BE2C (cell line): ENCODE results near the gene AKR1C2.
"Not testable (repeated sequence)": the region's sequence is repeated elsewhere in the genome, so short reads cannot be mapped to it uniquely, and the experiment has no call there.

Experiments used
- DNase-seq: peaks from one replicate; pipeline ENCODE4 v3.0.0-alpha.2; 2020
- H3K27me3 ChIP-seq: fragments of 250-450 bp; sonication (Bioruptor Pico); 2 replicates; pipeline ENCODE4 v1.5.1; 2020; ENCODE audit warnings: mild to moderate bottlenecking
- H3K36me3 ChIP-seq: fragments of 250-450 bp; sonication (Bioruptor Pico); 2 replicates; pipeline ENCODE4 v1.5.1; 2020; ENCODE audit warnings: mild to moderate bottlenecking
- H3K4me1 ChIP-seq: fragments of 250-450 bp; sonication (Bioruptor Pico); 2 replicates; pipeline ENCODE4 v1.5.1; 2020
- H3K4me3 ChIP-seq: 2 replicates; pipeline ENCODE4 v1.5.1; 2011; ENCODE audit warnings: low read depth, low read length
- H3K9me3 ChIP-seq: fragments of 250-450 bp; sonication (Bioruptor Pico); 2 replicates; pipeline ENCODE4 v1.5.1; 2020
- TF ChIP-seq, protein P1 (sequence below): IDR thresholded peaks from 2 replicates; pipeline ENCODE4 v1.5.1; 2012; ENCODE audit warnings: mild to moderate bottlenecking, low read depth, low read length

Gene AKR1C2

DNA sequence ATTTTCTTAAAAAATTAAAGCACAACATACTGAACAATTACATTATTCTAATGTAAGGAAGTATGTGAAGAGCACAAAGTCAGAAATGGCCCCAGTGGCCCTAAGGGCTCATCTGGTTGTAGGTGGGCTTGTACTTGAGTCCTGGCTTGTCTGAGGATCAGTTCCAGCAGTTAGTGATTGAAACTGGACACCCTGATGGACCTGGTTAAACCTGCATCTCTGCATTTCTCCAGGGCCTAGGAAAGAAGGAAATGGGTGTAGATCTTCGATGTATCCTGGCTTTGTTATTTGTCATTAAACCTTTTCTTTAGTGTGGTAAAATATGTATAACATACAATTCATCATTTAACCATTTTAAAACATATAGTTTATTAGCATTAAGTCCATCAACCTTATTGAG, 9.7 kb upstream of the AKR1C2 start:
- Histone ChIP-seq H3K4me1 (no peaks in the 10 kb centered on the region), H3K36me3 (no peaks in the 10 kb centered on the region), H3K9me3 (no peaks in the 10 kb centered on the region), H3K4me3 (no peak overlapping the region), H3K27me3 (no peaks in the 10 kb centered on the region)
- no peak for DNase-seq
- TF ChIP-seq, protein P1, sequence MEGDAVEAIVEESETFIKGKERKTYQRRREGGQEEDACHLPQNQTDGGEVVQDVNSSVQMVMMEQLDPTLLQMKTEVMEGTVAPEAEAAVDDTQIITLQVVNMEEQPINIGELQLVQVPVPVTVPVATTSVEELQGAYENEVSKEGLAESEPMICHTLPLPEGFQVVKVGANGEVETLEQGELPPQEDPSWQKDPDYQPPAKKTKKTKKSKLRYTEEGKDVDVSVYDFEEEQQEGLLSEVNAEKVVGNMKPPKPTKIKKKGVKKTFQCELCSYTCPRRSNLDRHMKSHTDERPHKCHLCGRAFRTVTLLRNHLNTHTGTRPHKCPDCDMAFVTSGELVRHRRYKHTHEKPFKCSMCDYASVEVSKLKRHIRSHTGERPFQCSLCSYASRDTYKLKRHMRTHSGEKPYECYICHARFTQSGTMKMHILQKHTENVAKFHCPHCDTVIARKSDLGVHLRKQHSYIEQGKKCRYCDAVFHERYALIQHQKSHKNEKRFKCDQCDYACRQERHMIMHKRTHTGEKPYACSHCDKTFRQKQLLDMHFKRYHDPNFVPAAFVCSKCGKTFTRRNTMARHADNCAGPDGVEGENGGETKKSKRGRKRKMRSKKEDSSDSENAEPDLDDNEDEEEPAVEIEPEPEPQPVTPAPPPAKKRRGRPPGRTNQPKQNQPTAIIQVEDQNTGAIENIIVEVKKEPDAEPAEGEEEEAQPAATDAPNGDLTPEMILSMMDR = no peak

DNA sequence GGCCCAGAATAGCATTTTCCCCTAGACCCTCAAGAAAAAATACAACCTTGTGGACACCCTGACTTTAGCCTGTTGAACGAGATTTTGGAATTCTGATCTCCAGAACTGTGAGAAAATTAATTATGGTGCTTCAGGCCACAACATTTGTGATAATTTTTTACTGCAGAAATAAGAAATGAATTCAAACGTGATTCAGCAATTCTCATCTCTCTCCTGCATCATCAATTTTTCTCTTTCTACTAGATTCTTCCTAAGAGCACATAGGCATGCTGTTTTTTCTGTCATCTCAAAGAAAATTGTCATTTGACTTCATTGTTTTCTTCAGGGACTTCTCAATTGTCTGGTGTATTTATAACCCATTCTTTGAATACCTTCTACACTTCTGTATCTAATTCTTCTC, 8.9 kb upstream of the AKR1C2 start:
- no peak overlapping the region for H3K4me3 ChIP-seq
- no peaks in the 10 kb centered on the region for H3K9me3 ChIP-seq
- H3K4me1 ChIP-seq = no peaks in the 10 kb centered on the region
- no peaks in the 10 kb centered on the region for H3K27me3 ChIP-seq
- H3K36me3 ChIP-seq = no peaks in the 10 kb centered on the region
- TF ChIP-seq, protein P1 = no peak
- no peak for DNase-seq

DNA sequence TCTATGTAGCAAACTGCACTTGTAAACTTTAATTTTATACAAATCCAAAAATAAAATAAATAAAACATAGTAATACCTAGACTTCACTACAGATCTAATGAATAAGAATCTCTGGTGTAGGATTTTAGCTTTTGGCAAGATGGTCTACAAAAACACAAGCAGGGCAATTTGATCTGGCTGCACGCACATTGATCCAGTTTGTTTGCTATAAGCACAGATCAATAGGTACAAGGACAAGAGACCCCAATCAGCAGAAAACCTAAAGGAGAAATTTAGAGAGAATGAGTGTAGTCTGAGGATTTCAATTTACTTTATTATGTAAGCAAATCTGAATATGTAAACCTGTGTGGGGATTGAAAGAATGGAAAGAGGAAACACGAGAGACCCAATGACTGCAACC, 7.7 kb upstream of the AKR1C2 start:
- H3K36me3 ChIP-seq, H3K4me1 ChIP-seq, DNase-seq, H3K9me3 ChIP-seq, H3K27me3 ChIP-seq, H3K4me3 ChIP-seq: not testable (repeated sequence)

DNA sequence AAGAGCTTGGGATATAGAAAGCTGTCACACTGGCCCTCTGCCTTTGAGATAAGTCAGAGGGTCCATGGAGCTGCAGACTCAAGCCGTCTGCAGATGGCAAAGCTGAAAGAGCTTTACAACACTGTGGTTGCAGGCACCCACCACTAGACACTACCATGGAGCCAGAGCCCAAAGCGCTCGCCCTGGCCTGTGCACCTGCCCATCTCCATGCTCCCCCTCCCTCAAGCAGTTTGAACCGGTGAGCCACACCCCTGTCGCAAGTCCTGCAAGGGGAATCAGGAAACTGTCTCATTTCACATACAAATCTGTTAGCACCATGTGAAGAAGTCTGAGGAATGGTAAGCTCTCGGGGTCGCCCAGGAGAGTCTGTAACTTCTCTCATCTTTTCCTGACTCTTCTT, 6.4 kb upstream of the AKR1C2 start:
- H3K9me3 ChIP-seq, H3K4me1 ChIP-seq: not testable (repeated sequence)

DNA sequence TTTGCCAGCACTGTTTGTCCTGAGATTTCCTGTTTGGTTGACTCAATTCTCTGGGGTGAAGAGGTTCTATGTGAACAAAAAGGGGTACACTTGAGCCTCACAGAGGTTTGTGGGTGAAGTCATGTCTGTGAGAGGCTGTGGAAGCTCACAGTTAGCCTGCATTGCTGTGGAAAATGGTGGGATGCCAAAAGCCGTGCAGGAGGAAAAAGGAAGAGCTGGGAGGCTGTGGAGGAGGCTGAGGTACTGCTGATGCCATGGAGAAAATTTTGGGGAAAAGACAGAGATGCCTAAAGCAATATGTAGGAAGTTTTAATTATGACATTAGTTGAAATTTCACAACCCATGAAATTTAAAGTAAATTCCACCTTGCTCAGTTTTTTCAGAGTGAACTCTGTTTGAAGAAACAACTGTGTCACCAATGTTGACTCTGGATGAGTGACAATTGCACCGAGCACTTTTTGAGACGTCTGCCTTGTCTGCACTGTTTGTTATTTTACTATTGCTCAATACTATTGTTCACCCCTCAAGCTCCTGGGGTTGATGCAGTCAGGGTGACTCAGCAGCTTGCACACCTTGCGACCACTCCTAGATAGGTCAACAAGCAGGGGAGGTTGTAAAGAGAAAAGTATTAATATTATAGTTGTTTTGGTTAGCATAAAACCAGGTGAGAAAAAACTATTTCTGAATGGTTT, 5.3 kb upstream of the AKR1C2 start:
- H3K9me3 ChIP-seq, H3K4me3 ChIP-seq, DNase-seq, H3K36me3 ChIP-seq, H3K27me3 ChIP-seq, H3K4me1 ChIP-seq: not testable (repeated sequence)

More for the DNA sequence above, 6.4 kb upstream of the AKR1C2 start:
- H3K36me3 ChIP-seq, DNase-seq, H3K4me3 ChIP-seq, H3K27me3 ChIP-seq: not testable (repeated sequence)

DNA sequence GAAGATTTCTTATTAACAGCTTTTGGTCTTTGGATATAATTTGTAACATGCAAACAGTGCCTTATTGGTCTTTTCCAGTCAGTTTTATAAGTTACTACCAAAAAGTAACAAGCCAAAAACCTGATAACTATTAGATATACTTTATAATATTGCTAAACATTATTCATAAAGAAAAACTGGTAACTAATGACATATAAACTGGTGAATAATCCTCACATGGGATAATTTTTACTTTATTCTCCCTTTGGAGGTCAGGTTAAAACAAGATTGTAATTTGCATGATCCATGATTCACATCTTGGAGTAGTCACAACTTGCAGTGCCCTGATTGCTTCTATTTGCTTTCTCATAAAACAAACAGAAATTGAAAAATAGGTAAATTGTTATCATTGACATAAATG, 844 bp upstream of the AKR1C2 start:
- DNase-seq, H3K9me3 ChIP-seq, H3K27me3 ChIP-seq, H3K36me3 ChIP-seq, H3K4me3 ChIP-seq, H3K4me1 ChIP-seq: not testable (repeated sequence)

DNA sequence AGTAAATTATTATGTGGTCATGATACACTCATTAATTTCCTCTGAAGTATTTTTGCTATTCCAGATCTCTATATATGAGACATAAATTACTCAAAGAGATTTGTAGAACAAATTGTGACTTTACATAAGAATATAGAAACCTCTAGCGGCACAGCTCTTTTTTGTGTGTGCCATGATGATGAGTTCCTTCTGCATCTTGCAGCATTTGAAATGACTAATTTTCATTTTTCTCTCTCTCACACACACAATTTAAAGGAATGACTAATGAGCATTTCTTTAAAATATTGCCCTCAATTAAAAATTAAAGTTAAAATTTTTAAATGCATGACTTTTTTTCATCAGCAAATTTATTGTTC, 351 bp upstream of the AKR1C2 start:
- not testable (repeated sequence) for H3K4me3 ChIP-seq, H3K27me3 ChIP-seq, H3K36me3 ChIP-seq, DNase-seq, H3K9me3 ChIP-seq, H3K4me1 ChIP-seq

DNA sequence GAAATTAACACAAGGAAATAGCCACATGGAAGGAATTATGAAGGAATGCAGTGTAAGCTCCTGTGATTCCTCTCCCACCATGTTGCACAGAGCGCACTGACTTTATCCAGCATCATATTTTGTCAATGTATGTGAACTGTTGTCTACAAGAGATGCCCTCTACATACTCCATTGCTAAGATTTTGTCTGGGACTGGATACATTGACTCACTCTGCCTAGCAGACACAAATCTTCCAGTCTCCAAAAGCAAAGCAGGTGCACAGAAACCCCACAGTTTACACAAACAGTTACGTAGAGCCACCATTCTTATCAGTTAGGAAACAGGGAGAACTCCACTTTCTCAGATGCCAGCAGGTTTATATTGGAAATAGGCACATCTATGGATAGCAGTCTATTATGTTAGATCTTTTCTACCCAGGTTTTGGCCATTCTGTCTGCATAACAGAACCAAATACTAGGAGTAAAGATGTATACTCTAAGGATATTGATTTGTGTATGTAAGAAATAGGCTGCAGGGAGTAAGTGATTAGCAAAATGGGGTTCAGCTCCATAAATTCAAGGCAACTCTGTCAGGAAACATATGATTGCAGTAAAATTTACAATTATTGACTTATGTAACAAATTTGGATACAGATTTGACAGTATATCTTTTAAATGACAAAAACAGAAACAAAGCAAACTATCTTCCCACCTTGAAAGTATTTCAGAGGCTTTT, 1.5 kb downstream of the AKR1C2 start:
- Histone ChIP-seq H3K4me1 (no peaks in the 10 kb centered on the region), H3K36me3 (no peaks in the 10 kb centered on the region), H3K9me3 (no peaks in the 10 kb centered on the region), H3K27me3 (no peaks in the 10 kb centered on the region), H3K4me3 (no peak overlapping the region)
- TF ChIP-seq, protein P1 = no peak
- no peak for DNase-seq

DNA sequence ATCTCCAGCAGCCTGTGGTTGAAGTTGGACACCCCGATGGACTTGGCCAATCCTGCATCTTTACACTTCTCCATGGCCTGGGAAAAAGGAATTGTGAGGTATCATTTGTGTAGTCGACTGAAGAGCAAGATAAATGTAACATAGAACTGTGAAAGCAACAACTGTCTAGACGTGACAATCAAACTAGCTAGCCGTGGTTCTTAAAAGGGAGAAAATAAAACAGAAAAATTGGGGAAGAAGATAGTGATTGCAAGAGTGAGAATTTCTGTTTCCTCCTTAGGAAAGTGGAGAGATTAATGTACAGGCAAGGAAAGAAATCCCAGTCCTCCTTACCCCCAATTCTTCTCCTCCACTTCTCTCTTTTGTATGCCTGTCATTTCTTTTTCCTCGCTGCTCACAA, 5.0 kb downstream of the AKR1C2 start:
- Histone ChIP-seq H3K36me3 (no peaks in the 10 kb centered on the region), H3K4me1 (no peaks in the 10 kb centered on the region), H3K9me3 (no peaks in the 10 kb centered on the region), H3K27me3 (no peaks in the 10 kb centered on the region), H3K4me3 (no peak overlapping the region)
- TF ChIP-seq, protein P1 = no peak
- DNase-seq = no peak

DNA sequence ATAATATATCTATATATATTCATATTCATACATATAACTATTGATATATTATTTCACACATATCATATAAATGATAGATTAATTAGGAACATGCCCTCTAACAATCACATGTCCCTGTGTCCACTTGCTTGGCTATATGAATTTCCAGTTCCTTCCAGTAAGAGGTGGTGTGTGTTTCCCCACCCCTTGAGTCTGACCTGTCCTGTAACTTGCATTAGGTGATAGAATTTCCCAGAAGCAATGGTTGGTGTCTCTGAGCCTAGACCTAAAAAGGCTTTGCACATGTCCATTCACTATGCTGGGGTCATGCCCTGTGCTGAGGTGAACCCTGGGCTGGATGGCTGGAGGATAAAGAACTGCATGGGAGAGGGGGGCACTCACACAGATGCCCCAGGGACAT, 9.4 kb downstream of the AKR1C2 start:
- not testable (repeated sequence) for DNase-seq, H3K27me3 ChIP-seq, H3K4me3 ChIP-seq, H3K36me3 ChIP-seq, H3K9me3 ChIP-seq, H3K4me1 ChIP-seq

DNA sequence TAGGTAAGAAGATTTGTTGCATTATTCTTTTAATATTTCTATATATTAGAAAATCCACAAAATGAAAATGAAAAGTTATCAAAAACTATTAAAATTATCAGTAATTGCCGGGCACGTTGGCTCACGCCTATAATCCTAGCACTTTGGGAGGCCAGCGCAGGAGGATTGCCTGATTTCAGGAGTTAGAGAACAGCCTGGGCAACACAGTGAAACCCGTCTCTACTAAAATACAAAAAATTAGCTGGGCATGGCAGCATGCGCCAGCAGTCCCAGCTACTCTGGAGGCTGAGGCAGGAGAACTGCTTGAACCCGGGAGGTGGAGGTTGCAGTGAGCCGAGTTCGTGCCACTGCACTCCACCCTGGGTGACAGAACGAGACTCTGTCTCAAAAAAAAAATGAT, 11.1 kb downstream of the AKR1C2 start:
- not testable (repeated sequence) for H3K4me1 ChIP-seq, DNase-seq, H3K4me3 ChIP-seq, H3K36me3 ChIP-seq, H3K27me3 ChIP-seq, H3K9me3 ChIP-seq

DNA sequence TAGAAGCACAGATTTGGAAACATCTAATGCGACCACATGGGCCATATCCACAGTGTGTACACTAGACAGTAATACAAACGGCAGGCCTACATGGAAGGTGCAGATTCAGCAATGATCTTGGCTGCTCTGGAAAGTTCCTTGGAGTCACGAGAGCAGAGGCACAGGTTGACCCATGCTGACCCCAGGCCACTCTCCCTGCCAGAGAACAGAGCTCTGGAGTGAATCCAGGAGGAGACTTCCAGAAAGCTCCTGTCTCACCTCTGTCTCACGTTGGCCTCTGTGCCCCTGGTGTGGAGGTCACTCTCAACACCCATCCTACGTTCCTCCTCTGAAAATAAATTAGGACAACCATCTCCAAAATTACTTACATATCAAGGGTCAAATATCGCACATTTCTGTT, 12.2 kb downstream of the AKR1C2 start:
- H3K9me3 ChIP-seq, H3K4me1 ChIP-seq, H3K27me3 ChIP-seq, H3K36me3 ChIP-seq, DNase-seq, H3K4me3 ChIP-seq: not testable (repeated sequence)
